MM.1S (cell line): ENCODE results near the gene ENPP3.

Experiments
- DNase-seq: peaks from one replicate; pipeline ENCODE4 v3.0.0-alpha.2; 2015
- H2AFZ ChIP-seq: fragments of 300-600 bp; sonication (generic); 2 replicates; pipeline ENCODE4 v1.6.0; 2016; ENCODE audit warnings: antibody characterized with exemption, low read length
- H3F3A ChIP-seq: fragments of 300-600 bp; sonication (generic); 2 replicates; pipeline ENCODE4 v1.6.1; 2016; ENCODE audit warnings: mild to moderate bottlenecking, antibody characterized with exemption, low read length, moderate library complexity, mixed read lengths; ENCODE audit not compliant: insufficient read depth
- H3K27ac ChIP-seq: fragments of 300-600 bp; sonication (generic); 2 replicates; pipeline ENCODE4 v1.5.1; 2016; ENCODE audit warnings: mild to moderate bottlenecking, low read length
- H3K27me3 ChIP-seq: fragments of 300-600 bp; sonication (generic); replicated peaks from 2 replicates; pipeline ENCODE4 v1.6.0; 2016; ENCODE audit warnings: low read length; ENCODE audit not compliant: insufficient read depth
- H3K36me3 ChIP-seq: fragments of 300-600 bp; sonication (generic); replicated peaks from 2 replicates; pipeline ENCODE4 v1.6.1; 2016; ENCODE audit warnings: mild to moderate bottlenecking, low read length, mixed read lengths; ENCODE audit not compliant: insufficient read depth
- H3K4me1 ChIP-seq: fragments of 300-600 bp; sonication (generic); 2 replicates; pipeline ENCODE4 v1.6.1; 2016; ENCODE audit warnings: low read length, mixed read lengths
- H3K4me2 ChIP-seq: fragments of 300-600 bp; sonication (generic); 2 replicates; pipeline ENCODE4 v1.6.0; 2016; ENCODE audit warnings: low read depth, low read length
- H3K4me3 ChIP-seq: fragments of 300-600 bp; sonication (generic); 2 replicates; pipeline ENCODE4 v1.5.1; 2016; ENCODE audit warnings: low read length, mixed read lengths
- H3K79me2 ChIP-seq: fragments of 300-600 bp; sonication (generic); 2 replicates; pipeline ENCODE4 v1.6.1; 2016; ENCODE audit warnings: mixed run types, low read length, mixed read lengths
- H3K9ac ChIP-seq: fragments of 300-600 bp; sonication (generic); 2 replicates; pipeline ENCODE4 v1.6.1; 2016; ENCODE audit warnings: low read length, mixed read lengths
- H3K9me2 ChIP-seq: fragments of 300-600 bp; sonication (generic); replicated peaks from 2 replicates; pipeline ENCODE4 v1.6.1; 2016; ENCODE audit warnings: mild to moderate bottlenecking, low read length, mixed read lengths; ENCODE audit not compliant: insufficient read depth
- H3K9me3 ChIP-seq: fragments of 300-600 bp; sonication (generic); replicated peaks from 2 replicates; pipeline ENCODE4 v1.6.1; 2016; ENCODE audit warnings: mild to moderate bottlenecking, low read length, mixed read lengths; ENCODE audit not compliant: insufficient read depth
- H4K20me1 ChIP-seq: fragments of 300-600 bp; sonication (generic); 2 replicates; pipeline ENCODE4 v1.6.1; 2016; ENCODE audit warnings: mild to moderate bottlenecking, low read length, moderate library complexity, mixed read lengths; ENCODE audit not compliant: insufficient read depth
- EZH2 ChIP-seq: fragments of 300-600 bp; sonication (generic); optimal IDR thresholded peaks from 2 replicates; pipeline ENCODE3; 2017; ENCODE audit warnings: low read depth, mild to moderate bottlenecking, antibody characterized with exemption, low read length, mixed read lengths
- EZH2phosphoT487 ChIP-seq: fragments of 300-600 bp; sonication (generic); IDR thresholded peaks from 2 replicates; pipeline ENCODE4 v1.6.1; 2018; ENCODE audit warnings: antibody characterized with exemption, low read length
- TF ChIP-seq, protein P1 (sequence below): fragments of 300-600 bp; sonication (generic); IDR thresholded peaks from 2 replicates; pipeline ENCODE4 v1.5.1; 2016; ENCODE audit warnings: antibody characterized with exemption, low read length, mixed read lengths

Gene ENPP3

DNA sequence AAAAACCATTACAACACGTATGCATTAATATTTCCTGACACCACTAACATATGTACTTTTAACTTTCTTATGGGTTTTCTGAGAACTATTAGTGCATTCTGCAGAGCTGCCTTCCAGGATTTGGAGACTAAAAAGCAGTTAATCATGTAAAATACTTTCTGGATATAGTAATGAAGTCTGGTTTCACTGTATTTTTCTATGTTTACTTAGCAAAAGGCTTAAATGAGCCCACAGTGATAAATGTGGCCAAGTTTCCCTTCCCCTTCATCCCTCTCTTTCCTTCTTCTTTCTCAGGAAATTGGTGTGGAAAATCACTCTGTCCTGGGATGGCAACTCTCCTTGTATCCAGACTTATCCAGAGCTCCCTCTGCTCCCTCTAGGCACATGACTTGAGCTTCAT, 141.1 kb downstream of the ENPP3 start:
- TF ChIP-seq EZH2phosphoT487 (no peak), EZH2 (no peak)
- TF ChIP-seq, protein P1, sequence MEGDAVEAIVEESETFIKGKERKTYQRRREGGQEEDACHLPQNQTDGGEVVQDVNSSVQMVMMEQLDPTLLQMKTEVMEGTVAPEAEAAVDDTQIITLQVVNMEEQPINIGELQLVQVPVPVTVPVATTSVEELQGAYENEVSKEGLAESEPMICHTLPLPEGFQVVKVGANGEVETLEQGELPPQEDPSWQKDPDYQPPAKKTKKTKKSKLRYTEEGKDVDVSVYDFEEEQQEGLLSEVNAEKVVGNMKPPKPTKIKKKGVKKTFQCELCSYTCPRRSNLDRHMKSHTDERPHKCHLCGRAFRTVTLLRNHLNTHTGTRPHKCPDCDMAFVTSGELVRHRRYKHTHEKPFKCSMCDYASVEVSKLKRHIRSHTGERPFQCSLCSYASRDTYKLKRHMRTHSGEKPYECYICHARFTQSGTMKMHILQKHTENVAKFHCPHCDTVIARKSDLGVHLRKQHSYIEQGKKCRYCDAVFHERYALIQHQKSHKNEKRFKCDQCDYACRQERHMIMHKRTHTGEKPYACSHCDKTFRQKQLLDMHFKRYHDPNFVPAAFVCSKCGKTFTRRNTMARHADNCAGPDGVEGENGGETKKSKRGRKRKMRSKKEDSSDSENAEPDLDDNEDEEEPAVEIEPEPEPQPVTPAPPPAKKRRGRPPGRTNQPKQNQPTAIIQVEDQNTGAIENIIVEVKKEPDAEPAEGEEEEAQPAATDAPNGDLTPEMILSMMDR: no peak
- Histone ChIP-seq H3K9ac (no peak overlapping the region), H2AFZ (no peak overlapping the region), H3K79me2 (no peaks in the 10 kb centered on the region), H3K27me3 (no peaks in the 10 kb centered on the region), H3K9me3 (no peaks in the 10 kb centered on the region), H3K9me2 (no peaks in the 10 kb centered on the region), H3F3A (no peaks in the 10 kb centered on the region), H3K4me2 (no peak overlapping the region), H4K20me1 (no peaks in the 10 kb centered on the region), H3K36me3 (no peaks in the 10 kb centered on the region), H3K4me1 (no peaks in the 10 kb centered on the region), H3K4me3 (no peak overlapping the region), H3K27ac (no peak overlapping the region)
- DNase-seq: no peak

DNA sequence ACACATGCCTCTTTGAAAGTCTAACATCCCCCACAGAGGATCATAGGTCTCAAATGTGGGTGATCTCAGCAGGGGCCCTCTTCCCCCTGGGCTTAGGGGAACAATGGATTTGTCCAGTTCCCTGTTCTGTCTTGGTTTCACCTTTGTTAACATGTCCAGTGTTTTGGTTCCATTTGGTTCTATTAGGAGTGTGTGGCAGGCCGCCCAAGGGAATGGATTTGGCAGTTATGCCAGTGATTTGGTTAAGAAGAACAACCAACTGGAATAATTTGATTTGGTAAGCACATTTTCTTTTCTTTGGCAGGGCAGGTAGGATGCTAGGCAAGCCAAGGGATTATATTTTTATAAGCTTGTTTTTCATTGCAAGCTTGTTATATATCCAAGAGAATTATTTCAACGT, 142.2 kb downstream of the ENPP3 start:
- Histone ChIP-seq H2AFZ (no peak overlapping the region), H3K4me3 (no peak overlapping the region)
- TF ChIP-seq EZH2: no peak
- no peak for TF ChIP-seq EZH2phosphoT487
- TF ChIP-seq, protein P1: no peak

DNA sequence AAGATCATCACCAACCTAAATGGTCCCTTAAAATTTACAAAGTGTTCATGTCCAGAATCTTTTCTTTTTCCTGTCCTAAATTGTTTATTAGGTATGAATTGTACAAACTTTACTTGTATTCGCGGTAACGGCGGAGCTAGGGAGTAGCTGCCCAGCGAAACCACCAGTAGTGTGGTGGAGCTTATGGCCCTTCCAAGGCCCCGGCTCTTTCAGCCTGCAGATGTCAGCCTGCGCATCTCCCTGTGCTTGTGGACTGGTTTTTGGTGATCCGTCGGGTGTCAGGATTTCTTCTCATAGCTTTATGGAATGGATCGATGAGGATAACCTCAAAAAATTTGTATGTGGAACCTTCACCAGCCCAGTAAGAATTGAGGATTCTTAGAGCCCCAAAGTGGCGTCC, 143.5 kb downstream of the ENPP3 start:
- H3K79me2 ChIP-seq: no peaks in the 10 kb centered on the region
- no peak overlapping the region for H3K4me2 ChIP-seq
- H2AFZ ChIP-seq: no peak overlapping the region
- H3F3A ChIP-seq: no peaks in the 10 kb centered on the region
- H4K20me1 ChIP-seq: no peaks in the 10 kb centered on the region
- H3K9me2 ChIP-seq: no peaks in the 10 kb centered on the region
- H3K4me3 ChIP-seq: no peak overlapping the region
- DNase-seq: no peak
- no peaks in the 10 kb centered on the region for H3K4me1 ChIP-seq
- H3K36me3 ChIP-seq: no peaks in the 10 kb centered on the region
- H3K9me3 ChIP-seq: no peaks in the 10 kb centered on the region
- no peaks in the 10 kb centered on the region for H3K27me3 ChIP-seq
- H3K9ac ChIP-seq: no peak overlapping the region
- no peak overlapping the region for H3K27ac ChIP-seq
- TF ChIP-seq, protein P1: no peak
- no peak for TF ChIP-seq EZH2phosphoT487
- TF ChIP-seq EZH2: no peak

More for the DNA sequence above, 142.2 kb downstream of the ENPP3 start:
- H3K27me3 ChIP-seq: no peaks in the 10 kb centered on the region
- H3K9ac ChIP-seq: no peak overlapping the region
- no peaks in the 10 kb centered on the region for H3K4me1 ChIP-seq
- H3F3A ChIP-seq: no peaks in the 10 kb centered on the region
- no peak for DNase-seq
- H3K4me2 ChIP-seq: no peak overlapping the region
- no peaks in the 10 kb centered on the region for H3K79me2 ChIP-seq
- H4K20me1 ChIP-seq: no peaks in the 10 kb centered on the region
- no peaks in the 10 kb centered on the region for H3K36me3 ChIP-seq
- H3K9me3 ChIP-seq: no peaks in the 10 kb centered on the region
- no peak overlapping the region for H3K27ac ChIP-seq
- H3K9me2 ChIP-seq: no peaks in the 10 kb centered on the region
